Parathyroid adenoma (tissue), 2 donors: ENCODE data around the gene ENAH.
"Not testable (repeated sequence)": the region's sequence is repeated elsewhere in the genome, so short reads cannot be mapped to it uniquely, and the experiment has no call there.

ENCODE experiments used
- H2AFZ ChIP-seq: fragments of 300-600 bp; sonication (generic); one replicate; pipeline ENCODE4 v1.7.0; 2017; ENCODE audit warnings: antibody characterized with exemption, mild to moderate bottlenecking
- H3K27ac ChIP-seq: fragments of 300-600 bp; sonication (generic); one replicate; pipeline ENCODE4 v1.7.0; 2017
- H3K27me3 ChIP-seq: fragments of 300-600 bp; sonication (generic); one replicate; pipeline ENCODE4 v1.7.0; 2017; ENCODE audit warnings: low read length; ENCODE audit not compliant: control insufficient read depth, insufficient read depth
- H3K36me3 ChIP-seq: fragments of 300-600 bp; sonication (generic); one replicate; pipeline ENCODE4 v1.7.0; 2017; ENCODE audit warnings: low read length; ENCODE audit not compliant: control insufficient read depth, insufficient read depth
- H3K4me1 ChIP-seq: fragments of 300-600 bp; sonication (generic); one replicate; pipeline ENCODE4 v1.7.0; 2017; ENCODE audit warnings: control low read depth
- H3K4me2 ChIP-seq: fragments of 300-600 bp; sonication (generic); one replicate; pipeline ENCODE4 v1.7.0; 2017; ENCODE audit warnings: low read length
- H3K4me3 ChIP-seq: fragments of 300-600 bp; sonication (generic); one replicate; pipeline ENCODE4 v1.7.0; 2017; ENCODE audit warnings: low read depth, low read length
- H3K79me2 ChIP-seq: fragments of 300-600 bp; sonication (generic); one replicate; pipeline ENCODE4 v1.7.0; 2017; ENCODE audit warnings: control low read depth
- H3K9ac ChIP-seq: fragments of 300-600 bp; sonication (generic); one replicate; pipeline ENCODE4 v1.7.0; 2017; ENCODE audit warnings: mild to moderate bottlenecking
- H3K9me3 ChIP-seq: fragments of 300-600 bp; sonication (generic); one replicate; pipeline ENCODE4 v1.7.0; 2017; ENCODE audit warnings: low read length; ENCODE audit not compliant: control insufficient read depth
- TF ChIP-seq, protein P1 (sequence below): fragments of 300-600 bp; sonication (generic); IDR thresholded peaks from one replicate; pipeline ENCODE4 v1.7.0; 2017; ENCODE audit warnings: antibody characterized with exemption, mild to moderate bottlenecking
- donor health status: primary hyperparathyroidism.

Gene ENAH

DNA sequence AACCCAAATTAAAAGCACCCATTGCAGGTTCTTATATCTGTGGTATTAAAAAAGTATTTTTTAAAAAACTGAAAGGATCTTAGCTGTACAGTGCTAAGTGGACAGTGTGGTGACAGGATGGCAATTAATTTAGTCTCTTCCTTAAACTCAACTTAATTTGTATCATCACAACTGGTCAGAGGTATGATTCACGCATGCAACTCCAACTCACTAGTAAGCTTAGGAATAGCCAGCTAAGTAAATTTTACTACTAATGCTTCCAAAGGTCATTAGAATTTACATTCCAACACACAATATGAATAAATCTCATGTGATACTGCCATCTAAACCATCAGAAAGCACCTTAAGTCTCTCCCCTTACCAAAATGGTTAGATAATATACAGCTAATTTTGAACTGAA, 35.4 kb downstream of the ENAH start:
- H2AFZ ChIP-seq: no peak overlapping the region
- H3K27ac ChIP-seq: no peak overlapping the region
- no peak overlapping the region for H3K9ac ChIP-seq
- no peaks in the 10 kb centered on the region for H3K36me3 ChIP-seq
- no peak overlapping the region for H3K4me3 ChIP-seq
- H3K79me2 ChIP-seq: peaks cover 16% of the 10 kb centered on the region
- H3K4me1 ChIP-seq: no peaks in the 10 kb centered on the region
- H3K27me3 ChIP-seq: no peaks in the 10 kb centered on the region
- no peak overlapping the region for H3K4me2 ChIP-seq
- TF ChIP-seq, protein P1, sequence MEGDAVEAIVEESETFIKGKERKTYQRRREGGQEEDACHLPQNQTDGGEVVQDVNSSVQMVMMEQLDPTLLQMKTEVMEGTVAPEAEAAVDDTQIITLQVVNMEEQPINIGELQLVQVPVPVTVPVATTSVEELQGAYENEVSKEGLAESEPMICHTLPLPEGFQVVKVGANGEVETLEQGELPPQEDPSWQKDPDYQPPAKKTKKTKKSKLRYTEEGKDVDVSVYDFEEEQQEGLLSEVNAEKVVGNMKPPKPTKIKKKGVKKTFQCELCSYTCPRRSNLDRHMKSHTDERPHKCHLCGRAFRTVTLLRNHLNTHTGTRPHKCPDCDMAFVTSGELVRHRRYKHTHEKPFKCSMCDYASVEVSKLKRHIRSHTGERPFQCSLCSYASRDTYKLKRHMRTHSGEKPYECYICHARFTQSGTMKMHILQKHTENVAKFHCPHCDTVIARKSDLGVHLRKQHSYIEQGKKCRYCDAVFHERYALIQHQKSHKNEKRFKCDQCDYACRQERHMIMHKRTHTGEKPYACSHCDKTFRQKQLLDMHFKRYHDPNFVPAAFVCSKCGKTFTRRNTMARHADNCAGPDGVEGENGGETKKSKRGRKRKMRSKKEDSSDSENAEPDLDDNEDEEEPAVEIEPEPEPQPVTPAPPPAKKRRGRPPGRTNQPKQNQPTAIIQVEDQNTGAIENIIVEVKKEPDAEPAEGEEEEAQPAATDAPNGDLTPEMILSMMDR: no peak
- H3K9me3 ChIP-seq: no peaks in the 10 kb centered on the region

DNA sequence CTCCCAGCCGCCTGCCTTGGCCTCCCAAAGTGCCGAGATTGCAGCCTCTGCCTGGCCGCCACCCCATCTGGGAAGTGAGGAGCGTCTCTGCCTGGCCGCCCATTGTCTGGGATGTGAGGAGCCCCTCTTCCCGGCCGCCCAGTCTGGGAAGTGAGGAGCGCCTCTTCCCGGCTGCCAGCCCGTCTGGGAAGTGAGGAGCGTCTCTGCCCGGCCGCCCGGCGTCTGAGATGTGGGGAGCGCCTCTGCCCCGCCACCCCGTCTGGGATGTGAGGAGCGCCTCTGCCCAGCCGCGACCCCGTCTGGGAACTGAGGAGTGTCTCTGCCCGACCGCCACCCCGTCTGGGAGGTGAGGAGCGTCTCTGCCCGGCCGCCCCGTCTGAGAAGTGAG, 37.5 kb downstream of the ENAH start:
- H3K27me3 ChIP-seq, H3K4me1 ChIP-seq, H2AFZ ChIP-seq, H3K9ac ChIP-seq, H3K27ac ChIP-seq, H3K36me3 ChIP-seq, H3K4me3 ChIP-seq, H3K79me2 ChIP-seq, H3K4me2 ChIP-seq, H3K9me3 ChIP-seq: not testable (repeated sequence)

DNA sequence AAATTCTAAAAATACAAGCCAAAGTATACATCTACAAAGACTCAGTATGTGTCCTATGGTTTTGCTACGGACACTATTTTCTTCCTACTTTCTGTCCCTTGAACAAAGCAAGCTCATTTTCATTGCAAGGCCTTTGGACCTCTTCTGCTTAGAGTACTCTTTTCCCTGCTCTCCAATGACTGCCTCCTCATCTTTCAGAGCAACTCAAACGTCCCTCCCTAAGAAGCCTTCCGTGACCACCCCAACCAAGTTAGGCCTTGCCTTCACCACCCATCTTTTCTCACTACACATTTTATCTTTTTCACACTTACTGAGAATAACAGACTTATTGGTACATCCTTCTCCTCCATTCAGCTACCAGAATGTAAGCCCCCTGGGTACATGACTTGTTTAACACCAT, 39.9 kb downstream of the ENAH start:
- Histone ChIP-seq H2AFZ (no peak overlapping the region), H3K4me2 (no peak overlapping the region), H3K27me3 (no peaks in the 10 kb centered on the region), H3K4me3 (no peak overlapping the region), H3K79me2 (peaks cover 1% of the 10 kb centered on the region), H3K36me3 (no peaks in the 10 kb centered on the region), H3K27ac (no peak overlapping the region), H3K9me3 (no peaks in the 10 kb centered on the region), H3K4me1 (peaks cover 4% of the 10 kb centered on the region), H3K9ac (no peak overlapping the region)
- TF ChIP-seq, protein P1: no peak

DNA sequence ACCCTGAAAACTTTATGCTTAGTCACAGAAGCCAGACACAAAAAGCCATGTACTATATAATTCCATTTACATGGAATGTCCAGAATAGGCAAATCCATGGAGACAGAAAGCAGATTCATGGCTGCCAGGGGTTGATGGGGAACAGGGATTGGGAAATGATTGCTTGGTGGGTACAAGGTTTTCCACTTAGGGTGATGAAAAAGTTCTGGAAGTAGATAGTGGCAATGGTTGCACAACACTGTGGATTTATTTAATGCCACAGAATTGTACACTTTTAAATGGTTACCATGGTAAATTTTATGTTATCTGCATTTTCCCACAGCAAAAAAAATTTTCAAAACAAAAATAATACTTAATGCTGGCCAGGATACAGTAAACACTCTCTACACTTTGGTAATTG, 40.6 kb downstream of the ENAH start:
- H3K36me3 ChIP-seq: no peaks in the 10 kb centered on the region
- no peak overlapping the region for H3K4me3 ChIP-seq
- no peaks in the 10 kb centered on the region for H3K9me3 ChIP-seq
- H3K4me2 ChIP-seq: no peak overlapping the region
- TF ChIP-seq, protein P1: no peak
- H3K4me1 ChIP-seq: peaks cover 4% of the 10 kb centered on the region
- H3K27ac ChIP-seq: no peak overlapping the region
- H3K27me3 ChIP-seq: no peaks in the 10 kb centered on the region
- peaks cover 2% of the 10 kb centered on the region for H3K79me2 ChIP-seq
- H2AFZ ChIP-seq: no peak overlapping the region
- H3K9ac ChIP-seq: no peak overlapping the region

DNA sequence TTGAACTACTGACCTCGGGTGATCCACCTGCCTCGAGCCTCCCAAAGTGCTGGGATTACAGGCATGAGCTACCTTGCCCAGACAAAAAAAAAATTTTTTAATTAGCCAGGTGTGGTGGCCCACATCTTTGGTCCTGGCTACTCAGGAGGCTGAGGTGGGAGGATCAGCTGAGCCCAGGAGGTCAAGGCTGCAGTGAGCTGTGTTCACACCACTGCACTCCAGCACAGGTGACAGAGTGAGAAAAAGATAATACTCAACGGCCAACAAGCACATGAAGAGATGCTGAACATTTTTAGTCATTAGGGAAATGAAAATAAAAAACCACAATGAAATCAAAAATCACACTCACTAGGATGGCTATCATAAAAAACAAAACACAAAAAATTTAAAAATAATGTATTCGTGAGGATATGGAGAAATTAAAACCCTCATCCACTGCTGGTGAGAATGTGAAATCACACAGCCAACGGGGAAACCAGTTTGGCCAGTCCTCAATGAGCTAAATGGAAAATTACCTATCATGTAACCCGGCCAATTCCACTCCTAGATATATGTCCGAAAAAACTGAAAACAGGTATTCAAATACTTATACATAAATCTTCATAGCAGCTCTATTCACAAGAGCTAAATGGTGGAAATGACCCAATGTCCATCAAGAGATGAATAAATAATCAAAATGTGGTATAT, 41.2 kb downstream of the ENAH start:
- no peak overlapping the region for H3K27ac ChIP-seq
- no peak overlapping the region for H3K4me3 ChIP-seq
- H3K27me3 ChIP-seq: no peaks in the 10 kb centered on the region
- no peaks in the 10 kb centered on the region for H3K9me3 ChIP-seq
- peaks cover 2% of the 10 kb centered on the region for H3K79me2 ChIP-seq
- no peak overlapping the region for H3K4me2 ChIP-seq
- TF ChIP-seq, protein P1: no peak
- peaks cover 4% of the 10 kb centered on the region for H3K4me1 ChIP-seq
- H3K36me3 ChIP-seq: no peaks in the 10 kb centered on the region
- H3K9ac ChIP-seq: no peak overlapping the region
- no peak overlapping the region for H2AFZ ChIP-seq
